Glutamatergic neuron (in vitro differentiated cells): Measurements from ENCODE around the gene IQSEC3. TPM values are rescaled to one million over a fixed set of nuclear protein-coding genes. Genes with fewer than 3 reads are reported as not detected.
"Not testable (repeated sequence)": the region's sequence is repeated elsewhere in the genome, so short reads cannot be mapped to it uniquely, and the experiment has no call there.

Experiments used
- DNase-seq: peaks from one replicate; pipeline ENCODE4 v3.0.0; 2022
- H3K27ac Mint-ChIP-seq: one replicate; pipeline ENCODE4 v1.8.0; 2020; ENCODE audit warnings: mild to moderate bottlenecking, mixed read lengths, inconsistent platforms; ENCODE audit not compliant: unreplicated experiment
- H3K27me3 Mint-ChIP-seq: one replicate; pipeline ENCODE4 v1.8.0; 2020; ENCODE audit warnings: mild to moderate bottlenecking, moderate library complexity, mixed read lengths, inconsistent platforms; ENCODE audit not compliant: unreplicated experiment
- H3K36me3 Mint-ChIP-seq: one replicate; pipeline ENCODE4 v1.8.0; 2020; ENCODE audit warnings: mild to moderate bottlenecking, mixed read lengths, inconsistent platforms; ENCODE audit not compliant: unreplicated experiment
- H3K4me1 Mint-ChIP-seq: one replicate; pipeline ENCODE4 v1.8.0; 2020; ENCODE audit warnings: mild to moderate bottlenecking, low read depth, mixed read lengths, inconsistent platforms; ENCODE audit not compliant: unreplicated experiment
- H3K4me3 Mint-ChIP-seq: one replicate; pipeline ENCODE4 v1.8.0; 2020; ENCODE audit warnings: mild to moderate bottlenecking, mixed read lengths, inconsistent platforms; ENCODE audit not compliant: unreplicated experiment
- H3K9me3 Mint-ChIP-seq: one replicate; pipeline ENCODE4 v1.8.0; 2020; ENCODE audit warnings: mild to moderate bottlenecking, moderate library complexity, mixed read lengths, inconsistent platforms; ENCODE audit not compliant: unreplicated experiment
- total RNA-seq: library from RNA; stranded (reverse); fragmentation: NEBNext Ultra II Directional; extraction: Animal tissue kit (Norgen Biotek cat#: 25700); gene quantifications from one replicate; pipeline ENCODE4 v1.2.1, GENCODE V29; 2021; ENCODE audit not compliant: unreplicated experiment
- TF ChIP-seq, protein P1 (sequence below): fragments of 200-600 bp; sonication (generic); IDR thresholded peaks from one replicate; pipeline ENCODE4 v1.5.0; 2021; ENCODE audit not compliant: partially characterized antibody, unreplicated experiment

Gene IQSEC3
- total RNA-seq, 1 donor from 2014 or later: 41.4 TPM

DNA sequence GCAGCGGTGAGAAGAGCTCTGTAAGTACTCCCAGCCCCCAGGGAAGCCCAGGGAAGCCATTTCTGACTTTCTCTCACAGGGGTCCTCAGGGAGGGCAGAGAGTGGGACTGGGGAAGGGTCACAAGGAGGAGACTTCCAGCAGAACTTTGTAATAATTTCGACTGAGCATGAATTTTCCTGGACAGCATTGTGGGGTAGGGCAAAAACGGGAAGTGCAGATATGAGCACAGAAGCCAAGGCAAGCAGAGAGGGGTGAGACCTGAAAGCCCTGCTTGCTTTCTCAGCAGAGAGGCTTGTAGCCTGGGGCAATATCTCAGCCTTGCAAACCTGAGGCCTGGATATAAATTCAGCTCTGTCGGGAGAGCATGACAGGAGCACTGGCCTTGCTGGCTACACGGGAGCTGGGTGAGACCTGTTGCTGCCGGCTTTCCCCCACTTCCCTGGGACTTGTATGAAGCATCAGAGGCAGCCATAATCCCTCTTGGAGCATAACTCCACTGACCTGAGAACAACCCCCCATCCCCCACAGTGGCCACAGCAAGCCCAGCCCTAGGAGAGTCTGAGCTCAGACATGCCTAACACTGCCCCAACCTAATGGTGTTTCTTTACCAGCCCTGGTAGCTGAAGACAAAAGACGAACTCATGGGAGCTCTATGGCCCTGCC, 9.8 kb upstream of the IQSEC3 start:
- H3K9me3 Mint-ChIP-seq: peaks cover 12% of the 10 kb centered on the region
- H3K4me3 Mint-ChIP-seq: no peak overlapping the region
- TF ChIP-seq, protein P1, sequence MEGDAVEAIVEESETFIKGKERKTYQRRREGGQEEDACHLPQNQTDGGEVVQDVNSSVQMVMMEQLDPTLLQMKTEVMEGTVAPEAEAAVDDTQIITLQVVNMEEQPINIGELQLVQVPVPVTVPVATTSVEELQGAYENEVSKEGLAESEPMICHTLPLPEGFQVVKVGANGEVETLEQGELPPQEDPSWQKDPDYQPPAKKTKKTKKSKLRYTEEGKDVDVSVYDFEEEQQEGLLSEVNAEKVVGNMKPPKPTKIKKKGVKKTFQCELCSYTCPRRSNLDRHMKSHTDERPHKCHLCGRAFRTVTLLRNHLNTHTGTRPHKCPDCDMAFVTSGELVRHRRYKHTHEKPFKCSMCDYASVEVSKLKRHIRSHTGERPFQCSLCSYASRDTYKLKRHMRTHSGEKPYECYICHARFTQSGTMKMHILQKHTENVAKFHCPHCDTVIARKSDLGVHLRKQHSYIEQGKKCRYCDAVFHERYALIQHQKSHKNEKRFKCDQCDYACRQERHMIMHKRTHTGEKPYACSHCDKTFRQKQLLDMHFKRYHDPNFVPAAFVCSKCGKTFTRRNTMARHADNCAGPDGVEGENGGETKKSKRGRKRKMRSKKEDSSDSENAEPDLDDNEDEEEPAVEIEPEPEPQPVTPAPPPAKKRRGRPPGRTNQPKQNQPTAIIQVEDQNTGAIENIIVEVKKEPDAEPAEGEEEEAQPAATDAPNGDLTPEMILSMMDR: no peak
- H3K4me1 Mint-ChIP-seq: no peaks in the 10 kb centered on the region
- no peak for DNase-seq
- H3K27ac Mint-ChIP-seq: no peak overlapping the region
- peaks cover 10% of the 10 kb centered on the region for H3K27me3 Mint-ChIP-seq
- peaks cover 27% of the 10 kb centered on the region for H3K36me3 Mint-ChIP-seq

DNA sequence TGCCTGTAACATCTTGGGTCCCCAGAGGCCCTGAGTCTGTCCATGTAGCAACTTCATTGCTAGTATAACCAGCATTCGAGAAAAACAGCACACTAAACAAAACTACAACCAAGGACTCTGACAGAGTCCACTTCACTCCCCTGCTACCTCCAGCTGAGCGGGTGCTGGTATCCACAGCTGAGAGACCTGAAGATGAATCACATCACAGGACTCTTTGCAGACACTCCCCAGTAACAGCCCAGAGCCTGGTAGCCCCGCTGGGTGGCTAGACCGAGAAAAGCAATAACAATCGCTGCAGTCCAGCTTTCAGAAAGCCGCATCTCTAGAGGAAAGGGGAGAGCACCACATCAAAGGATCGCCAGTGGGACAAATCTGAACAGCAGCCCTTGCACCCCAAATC, 9.0 kb upstream of the IQSEC3 start:
- Mint-ChIP-seq H3K4me3 (no peak overlapping the region), H3K36me3 (peaks cover 27% of the 10 kb centered on the region), H3K9me3 (peaks cover 12% of the 10 kb centered on the region), H3K4me1 (no peaks in the 10 kb centered on the region), H3K27ac (no peak overlapping the region), H3K27me3 (peaks cover 10% of the 10 kb centered on the region)
- TF ChIP-seq, protein P1: no peak
- no peak for DNase-seq

DNA sequence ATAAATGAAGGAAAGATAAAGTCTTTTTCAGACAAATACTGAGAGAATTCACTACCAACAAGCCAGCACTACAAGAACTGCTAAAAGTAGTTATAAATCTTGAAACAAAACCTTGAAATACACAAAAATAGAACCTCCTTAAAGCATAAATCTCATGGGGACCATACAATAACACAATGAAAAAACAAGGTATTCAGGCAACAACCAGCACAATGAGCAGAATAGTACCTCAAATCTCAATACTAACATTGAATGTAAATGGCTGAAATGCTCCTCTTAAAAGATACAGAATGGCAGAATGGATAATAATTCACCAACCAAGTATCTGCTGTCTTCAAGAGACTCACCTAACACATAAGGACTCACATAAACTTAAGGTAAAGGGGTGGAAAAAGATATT, 7.7 kb upstream of the IQSEC3 start:
- H3K9me3 Mint-ChIP-seq: peaks cover 12% of the 10 kb centered on the region
- H3K4me1 Mint-ChIP-seq: no peaks in the 10 kb centered on the region
- TF ChIP-seq, protein P1: no peak
- no peak overlapping the region for H3K27ac Mint-ChIP-seq
- no peak for DNase-seq
- no peak overlapping the region for H3K4me3 Mint-ChIP-seq
- peaks cover 27% of the 10 kb centered on the region for H3K36me3 Mint-ChIP-seq
- H3K27me3 Mint-ChIP-seq: peaks cover 6% of the 10 kb centered on the region

DNA sequence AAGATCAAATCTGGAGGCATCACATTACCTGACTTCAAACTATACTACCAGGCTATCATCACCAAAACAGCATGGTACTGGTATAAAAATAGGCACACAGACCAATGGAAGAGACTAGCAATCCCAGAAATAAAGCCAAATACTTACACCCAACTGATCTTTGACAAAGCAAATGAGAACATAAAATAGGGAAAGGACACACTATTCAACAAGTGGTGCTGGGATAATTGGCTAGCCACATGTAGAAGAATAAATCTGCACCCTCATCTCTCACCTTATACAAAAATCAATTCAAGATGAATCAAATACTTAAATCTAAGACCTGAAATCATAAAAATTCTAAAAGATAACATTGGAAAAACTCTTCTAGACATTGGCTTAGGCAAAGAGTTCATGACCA, 4.7 kb upstream of the IQSEC3 start:
- DNase-seq, H3K4me3 Mint-ChIP-seq, H3K4me1 Mint-ChIP-seq, H3K27me3 Mint-ChIP-seq, H3K27ac Mint-ChIP-seq, H3K9me3 Mint-ChIP-seq: not testable (repeated sequence)
- H3K36me3 Mint-ChIP-seq: peaks cover 21% of the 10 kb centered on the region

DNA sequence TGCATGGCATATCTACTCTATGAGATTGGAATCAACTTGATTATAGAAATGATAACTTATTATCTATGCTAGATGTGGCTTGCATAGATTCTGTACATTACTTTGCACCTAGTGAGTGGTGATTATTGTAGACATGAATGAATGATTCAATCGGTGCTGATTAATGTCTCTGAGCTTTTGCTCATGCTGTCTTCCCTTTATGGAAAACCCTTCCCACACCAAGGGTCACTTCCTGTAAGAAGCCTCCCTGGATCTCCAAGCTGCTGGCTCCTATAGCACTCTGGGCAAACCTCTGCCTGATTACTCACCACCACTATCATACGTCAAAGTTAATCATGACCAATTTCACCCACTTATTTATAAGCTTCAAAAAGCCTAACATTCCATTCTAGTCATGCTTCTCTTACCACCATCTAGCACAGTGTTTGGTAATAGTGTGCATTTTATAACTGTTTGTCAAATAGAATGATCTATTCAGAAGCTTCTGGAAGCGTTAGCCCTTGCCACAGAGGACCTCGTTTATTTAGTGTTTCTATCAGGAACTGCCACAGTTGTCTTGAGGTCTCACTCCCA, 990 bp upstream of the IQSEC3 start:
- Mint-ChIP-seq H3K4me3 (peak overlapping the region; percentile 79), H3K27ac (peak overlapping the region; percentile 77)
- H3K36me3 Mint-ChIP-seq, DNase-seq, H3K4me1 Mint-ChIP-seq, H3K9me3 Mint-ChIP-seq, H3K27me3 Mint-ChIP-seq: not testable (repeated sequence)

DNA sequence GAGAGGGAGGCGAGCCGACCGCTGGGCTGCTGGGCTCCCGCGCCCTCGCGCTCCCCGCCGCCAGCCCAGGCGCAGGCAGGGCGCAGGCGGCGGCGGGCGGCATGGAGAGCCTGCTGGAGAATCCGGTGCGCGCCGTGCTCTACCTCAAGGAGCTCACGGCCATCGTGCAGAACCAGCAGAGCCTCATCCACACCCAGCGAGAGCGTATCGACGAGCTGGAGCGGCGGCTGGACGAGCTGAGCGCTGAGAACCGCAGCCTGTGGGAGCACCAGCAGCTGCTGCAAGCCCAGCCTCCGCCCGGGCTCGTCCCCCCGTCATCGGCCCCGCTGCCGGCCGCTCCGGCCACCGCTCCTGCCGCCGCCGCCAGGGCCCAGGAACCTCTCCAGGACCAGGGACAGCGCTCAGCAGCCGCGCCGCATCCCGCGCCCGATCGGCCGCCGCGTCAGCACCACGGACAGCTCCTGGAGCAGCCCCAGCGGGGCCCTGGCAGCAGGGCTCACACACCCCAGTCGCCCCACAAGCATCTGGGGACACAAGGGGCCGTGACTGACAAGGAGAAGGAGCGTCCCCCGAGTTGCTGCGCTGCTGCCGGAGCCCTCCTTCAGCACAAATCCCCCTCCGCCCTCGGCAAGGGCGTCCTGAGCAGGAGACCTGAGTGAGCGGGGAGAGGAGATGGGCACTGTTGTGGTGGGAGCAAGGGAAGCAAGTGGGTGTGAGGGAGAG, 376 bp downstream of the IQSEC3 start:
- H3K4me3 Mint-ChIP-seq: peak overlapping the region; percentile 81
- H3K27me3 Mint-ChIP-seq, H3K4me1 Mint-ChIP-seq, H3K9me3 Mint-ChIP-seq, H3K27ac Mint-ChIP-seq, H3K36me3 Mint-ChIP-seq: not testable (repeated sequence)
- peak; percentile 77 for DNase-seq

GRCh38 chr12:69677-70076, 3.1 kb downstream of the IQSEC3 start:
- H3K4me3 Mint-ChIP-seq, H3K36me3 Mint-ChIP-seq, H3K9me3 Mint-ChIP-seq, DNase-seq, H3K27ac Mint-ChIP-seq, H3K27me3 Mint-ChIP-seq: not testable (repeated sequence)
- peaks cover 11% of the 10 kb centered on the region for H3K4me1 Mint-ChIP-seq

GRCh38 chr12:70541-70940, 4.0 kb downstream of the IQSEC3 start:
- H3K4me3 Mint-ChIP-seq, H3K27ac Mint-ChIP-seq, H3K27me3 Mint-ChIP-seq, H3K4me1 Mint-ChIP-seq, H3K9me3 Mint-ChIP-seq, H3K36me3 Mint-ChIP-seq, DNase-seq: not testable (repeated sequence)

DNA sequence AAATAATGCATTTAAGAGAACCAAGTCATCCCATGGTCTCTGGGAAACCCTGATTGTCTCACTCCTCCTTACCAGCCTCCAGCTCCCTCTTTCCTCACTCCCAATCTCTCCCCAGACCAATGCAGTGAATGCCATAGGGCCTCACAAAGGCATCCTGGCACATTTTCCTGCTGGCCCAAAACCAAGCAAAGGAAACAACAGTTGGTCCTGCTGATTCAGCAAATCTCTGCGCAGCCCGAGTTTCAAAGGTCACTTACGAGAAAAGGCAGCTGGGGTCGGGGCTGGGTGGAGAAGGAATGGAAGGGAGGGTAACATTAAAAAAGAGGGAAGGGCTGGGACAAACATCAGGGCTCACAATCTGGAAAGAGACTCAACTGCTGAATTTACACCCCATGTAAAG, 5.5 kb downstream of the IQSEC3 start:
- H3K27me3 Mint-ChIP-seq: peaks cover 18% of the 10 kb centered on the region

More for the DNA sequence above, 5.5 kb downstream of the IQSEC3 start:
- not testable (repeated sequence) for H3K9me3 Mint-ChIP-seq, DNase-seq, H3K4me1 Mint-ChIP-seq, H3K36me3 Mint-ChIP-seq
- Mint-ChIP-seq H3K4me3 (peak overlapping the region; percentile 14), H3K27ac (peak overlapping the region; percentile 5)
